HG03095 (cell line): ENCODE measurements around the gene UBAP2.
"Not testable (repeated sequence)": the region's sequence is repeated elsewhere in the genome, so short reads cannot be mapped to it uniquely, and the experiment has no call there.

Experiments
- ATAC-seq: cut with Tn5 transposase; IDR thresholded peaks from one replicate; pipeline ENCODE4 v1.9.1; 2021; ENCODE audit warnings: moderate library complexity; ENCODE audit not compliant: unreplicated experiment

Gene UBAP2

GRCh38 chr9:34047864-34048726, 592 bp downstream of the UBAP2 start:
- ATAC-seq: peak; percentile 10

GRCh38 chr9:34046784-34047379, 1.8 kb downstream of the UBAP2 start:
- no peak for ATAC-seq

DNA sequence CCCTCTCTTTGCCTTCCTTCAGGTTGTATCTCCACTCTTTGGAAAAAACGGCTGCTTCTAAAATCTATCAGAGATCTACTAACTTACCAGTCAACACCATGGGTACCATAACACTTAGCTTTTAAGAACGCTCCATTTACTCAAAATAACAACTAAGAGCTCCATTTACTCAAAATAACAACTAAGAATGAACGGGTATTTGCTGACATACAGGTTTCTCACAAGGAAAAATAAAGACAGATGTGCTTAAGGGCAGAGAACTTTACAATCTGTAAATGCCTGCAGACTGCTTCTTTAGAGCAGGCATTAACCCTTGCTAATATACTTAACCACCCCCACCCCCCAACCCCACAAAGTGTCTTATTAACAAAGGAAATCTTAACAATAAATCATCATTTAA, 2.8 kb downstream of the UBAP2 start:
- no peak for ATAC-seq

- ATAC-seq: not testable (repeated sequence)
Observed at GRCh38 chr9:34042074-34042473, 6.6 kb downstream of the UBAP2 start.

DNA sequence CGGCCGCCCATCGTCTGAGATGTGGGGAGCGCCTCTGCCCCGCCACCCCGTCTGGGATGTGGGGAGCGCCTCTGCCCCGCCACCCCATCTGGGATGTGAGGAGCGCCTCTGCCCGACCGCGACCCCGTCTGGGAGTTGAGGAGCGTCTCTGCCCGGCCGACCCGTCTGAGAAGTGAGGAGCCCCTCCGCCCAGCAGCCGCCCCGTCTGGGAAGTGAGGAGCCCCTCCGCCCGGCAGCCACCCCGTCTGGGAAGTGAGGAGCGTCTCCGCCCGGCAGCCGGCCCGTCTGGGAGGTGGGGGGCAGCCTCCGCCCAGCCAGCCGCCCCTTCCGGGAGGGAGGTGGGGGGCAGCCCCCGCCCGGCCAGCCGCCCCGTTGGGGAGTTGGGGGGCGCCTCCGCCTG, 9.8 kb downstream of the UBAP2 start:
- not testable (repeated sequence) for ATAC-seq

DNA sequence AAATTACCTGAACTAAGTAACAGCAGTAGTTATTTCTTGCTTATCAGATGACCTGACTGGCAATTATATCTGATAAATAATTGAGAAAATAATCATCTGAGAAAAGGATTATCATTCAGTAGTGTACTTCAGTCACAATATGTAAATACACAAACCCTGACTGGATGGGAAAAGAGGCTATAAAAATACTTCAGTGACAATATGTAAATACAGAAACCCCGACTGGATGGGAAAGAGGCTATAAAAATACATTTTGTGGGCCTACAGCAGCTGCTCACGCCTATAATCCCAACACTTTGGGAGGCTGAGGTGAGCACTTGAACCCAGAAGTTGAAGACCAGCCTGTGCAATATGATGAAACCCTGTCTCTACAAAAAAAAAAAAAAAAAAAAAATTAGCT, 11.1 kb downstream of the UBAP2 start:
- ATAC-seq: no peak

- no peak for ATAC-seq
Observed at GRCh38 chr9:34036625-34037024, 12.1 kb downstream of the UBAP2 start.

DNA sequence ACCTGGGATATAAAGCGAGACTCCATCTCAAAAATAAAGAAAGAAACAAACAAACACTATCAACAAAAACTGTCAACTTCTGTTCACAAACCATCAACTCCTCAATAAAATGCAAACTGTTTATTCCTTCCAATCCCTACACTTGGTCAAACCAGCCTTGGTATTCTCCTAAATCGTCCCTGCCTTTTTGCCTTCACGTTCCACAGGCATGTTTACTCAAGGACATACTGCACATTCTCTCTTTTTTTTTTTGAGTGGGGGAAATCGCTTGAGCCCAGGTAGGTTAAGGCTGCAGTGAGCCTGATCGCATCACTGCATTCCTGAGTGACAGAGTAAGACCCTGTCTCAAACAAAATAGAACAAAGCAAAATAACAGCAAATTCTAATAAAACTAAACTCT, 13.0 kb downstream of the UBAP2 start:
- no peak for ATAC-seq

DNA sequence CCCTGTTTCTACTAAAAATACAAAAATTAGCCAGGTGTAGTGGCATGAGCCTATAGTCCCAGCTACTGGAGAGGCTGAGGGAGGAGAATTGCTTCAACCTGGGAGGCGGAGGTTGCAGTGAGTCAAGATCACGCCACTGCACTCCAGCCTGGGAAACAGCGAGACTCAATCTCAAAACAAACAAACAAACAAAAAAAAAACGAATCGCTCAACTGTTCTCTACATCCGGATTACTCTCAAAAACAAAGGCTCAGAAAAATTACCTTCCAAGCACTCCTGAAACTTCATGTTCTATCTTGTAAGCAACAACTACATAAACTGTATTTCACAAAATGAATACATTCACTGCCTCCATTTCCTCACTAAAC, 14.0 kb downstream of the UBAP2 start:
- no peak for ATAC-seq

- no peak for ATAC-seq
Observed at GRCh38 chr9:34032631-34033030, 16.1 kb downstream of the UBAP2 start.

DNA sequence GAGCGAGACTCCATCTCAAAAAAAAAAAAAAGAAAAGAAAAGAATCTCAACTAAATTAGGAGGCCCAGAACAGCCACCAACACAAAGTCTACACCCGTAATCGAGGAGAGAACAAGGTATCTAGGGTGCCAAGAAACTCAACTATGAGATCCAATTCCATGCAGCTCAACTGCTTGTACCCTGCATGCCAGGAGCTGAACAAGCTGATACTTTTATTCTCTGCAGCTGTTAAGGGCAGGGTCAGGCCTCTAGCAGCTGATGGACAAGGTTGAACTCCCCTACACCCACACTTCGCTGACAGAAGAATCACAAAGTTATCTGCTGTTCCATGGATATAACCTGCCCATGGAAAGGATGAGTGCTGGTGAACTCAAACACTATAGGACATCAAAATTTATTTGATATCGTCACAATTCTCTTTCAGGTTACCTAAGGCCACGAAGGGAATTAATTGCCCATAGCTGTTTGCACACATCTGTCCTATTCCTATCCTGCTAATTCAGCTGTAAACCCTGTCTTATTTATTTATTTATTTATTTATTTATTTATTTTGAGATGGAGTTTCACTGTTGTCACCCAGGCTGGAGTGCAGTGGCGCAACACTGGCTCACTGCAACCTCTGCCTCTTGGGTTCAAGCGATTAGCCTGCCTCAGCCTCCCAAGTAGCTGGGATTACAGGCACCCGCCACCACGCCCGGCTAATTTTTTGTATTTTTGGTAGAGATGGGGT, 20.7 kb downstream of the UBAP2 start:
- no peak for ATAC-seq

- no peak for ATAC-seq
Observed at GRCh38 chr9:34025811-34026210, 22.9 kb downstream of the UBAP2 start.

DNA sequence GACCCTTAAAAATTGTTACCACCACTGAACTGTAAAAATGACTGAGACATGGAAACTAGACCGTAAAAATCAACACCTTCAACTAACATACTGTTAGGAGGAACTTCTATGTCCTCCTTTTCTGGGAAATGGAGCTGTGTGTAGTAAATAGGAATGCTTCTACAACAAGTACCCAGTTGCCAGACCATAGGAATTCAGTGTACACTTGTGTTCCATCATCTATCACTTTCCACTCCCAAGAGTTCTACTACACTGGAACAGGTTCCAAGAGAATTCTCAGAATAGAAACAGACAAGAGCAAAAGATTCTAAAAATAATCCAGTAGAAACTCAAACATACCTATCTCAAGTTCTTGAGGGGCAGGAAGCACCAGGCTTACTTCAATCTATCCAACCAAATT, 23.6 kb downstream of the UBAP2 start:
- no peak for ATAC-seq

GRCh38 chr9:34024476-34024875, 24.2 kb downstream of the UBAP2 start:
- ATAC-seq: not testable (repeated sequence)

GRCh38 chr9:34016149-34016548, 32.5 kb downstream of the UBAP2 start:
- no peak for ATAC-seq

DNA sequence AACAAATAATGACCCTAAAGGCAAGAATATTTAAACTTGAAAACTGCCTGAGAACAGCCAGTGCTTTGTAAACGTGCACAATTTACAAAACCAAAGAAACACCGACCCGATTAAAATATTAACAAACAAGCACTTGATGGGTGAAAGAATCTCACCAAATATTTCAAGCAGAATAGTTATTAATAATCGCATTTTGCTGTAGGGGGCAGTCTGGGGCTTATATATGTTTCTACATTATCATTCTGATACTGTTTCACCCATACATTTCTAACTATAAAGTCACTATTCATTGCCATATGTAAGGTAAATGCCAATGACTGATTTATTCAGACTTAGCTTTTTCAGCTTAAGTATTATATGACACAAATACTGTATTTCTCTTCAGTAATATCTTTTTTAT, 37.7 kb downstream of the UBAP2 start:
- no peak for ATAC-seq

DNA sequence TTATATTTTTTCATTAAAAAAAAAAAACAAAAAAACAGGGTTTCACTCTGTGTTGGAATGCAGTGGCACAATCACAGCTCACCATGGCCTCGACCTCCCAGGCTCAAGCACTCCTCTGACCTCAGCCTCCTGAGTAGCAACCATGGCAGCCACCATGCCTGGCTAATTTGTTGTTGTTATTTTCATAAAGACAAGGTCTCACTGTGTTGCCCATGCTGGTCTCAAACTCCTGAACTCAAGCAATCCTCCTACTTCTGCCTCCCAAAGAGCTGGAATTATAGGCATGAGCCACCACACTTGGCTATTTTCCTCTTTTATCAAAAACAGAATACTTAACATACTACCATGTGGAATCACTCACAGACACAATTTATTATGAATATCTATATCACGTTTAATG, 46.7 kb downstream of the UBAP2 start:
- ATAC-seq: no peak

GRCh38 chr9:34001298-34001697, 47.4 kb downstream of the UBAP2 start:
- ATAC-seq: no peak

DNA sequence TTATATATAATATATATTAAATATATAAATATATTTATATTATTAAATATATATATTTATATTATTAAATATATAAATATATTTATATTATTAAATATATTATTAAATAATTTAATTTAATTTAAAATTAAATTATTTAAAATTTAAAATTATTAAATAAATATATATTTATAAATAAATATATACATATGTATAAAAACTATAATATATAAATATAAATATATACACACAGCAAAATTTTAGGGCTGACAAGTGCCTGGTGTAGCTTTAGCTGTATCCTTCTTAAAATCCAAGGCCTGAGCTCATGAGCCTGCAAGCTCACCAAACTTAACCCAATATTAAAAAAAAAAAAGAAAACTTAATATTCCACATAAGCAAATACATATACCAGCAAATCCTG, 53.2 kb downstream of the UBAP2 start:
- no peak for ATAC-seq

DNA sequence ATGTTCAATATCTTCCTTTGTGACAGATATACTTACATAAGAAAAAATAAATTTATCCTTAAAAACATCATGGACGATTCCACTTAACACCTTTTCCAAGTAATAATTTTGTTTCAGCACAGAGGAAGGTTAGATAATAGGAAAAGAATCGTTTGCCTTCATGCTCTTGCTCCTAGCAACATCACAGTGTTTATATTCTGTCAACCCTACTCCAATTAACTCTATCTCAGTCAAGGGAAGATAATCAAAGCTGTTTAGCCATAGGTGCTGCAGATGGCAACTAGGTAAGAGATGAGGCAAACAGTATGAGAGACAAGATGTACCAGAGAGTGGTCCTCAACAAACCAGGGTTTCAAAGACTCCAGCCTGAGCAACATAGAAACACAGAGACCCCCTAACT, 55.6 kb downstream of the UBAP2 start:
- no peak for ATAC-seq

DNA sequence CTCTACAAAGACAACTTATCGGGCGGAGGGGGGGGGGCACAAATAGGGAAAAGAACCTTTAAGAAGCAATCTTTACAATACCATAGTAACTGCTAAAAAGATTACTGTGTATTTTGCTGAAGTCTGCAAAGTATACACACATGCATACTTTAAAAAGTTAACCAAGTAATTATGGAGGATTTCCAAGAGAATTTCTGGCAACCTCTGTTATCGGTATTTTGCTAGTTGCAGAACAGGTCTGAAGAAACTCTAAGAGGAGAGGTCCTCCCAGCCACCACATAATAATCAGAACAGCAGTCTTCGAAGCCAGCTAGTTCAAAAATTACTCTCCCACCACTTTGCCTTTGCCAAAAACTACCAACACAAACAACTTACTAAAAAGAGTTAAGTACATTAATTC, 56.1 kb downstream of the UBAP2 start:
- no peak for ATAC-seq
